Fibroblast of villous mesenchyme (primary cell): Measurements from ENCODE around the gene COL6A5. TPM values are rescaled to one million over a fixed set of nuclear protein-coding genes. Genes with fewer than 3 reads are reported as not detected.

Experiments used
- DNase-seq: peaks from one replicate; pipeline ENCODE4 v3.0.0-alpha.2; 2010; ENCODE audit warnings: low read depth
- H3K4me3 ChIP-seq: 2 replicates; pipeline ENCODE4 v1.5.1; 2011; ENCODE audit warnings: low read depth, mild to moderate bottlenecking, low read length
- total RNA-seq: library from RNA; depleted of rRNA; stranded (reverse); fragments of >200 nt; gene quantifications from 2 replicates; pipeline ENCODE4 v1.2.3, GENCODE V29; 2012
- TF ChIP-seq, protein P1 (sequence below): IDR thresholded peaks from 2 replicates; pipeline ENCODE4 v1.5.1; 2012; ENCODE audit warnings: low read depth, mild to moderate bottlenecking, low read length; ENCODE audit not compliant: insufficient read depth

COL6A5 gene
- total RNA-seq, 1 donor, result under 0.01 TPM

DNA sequence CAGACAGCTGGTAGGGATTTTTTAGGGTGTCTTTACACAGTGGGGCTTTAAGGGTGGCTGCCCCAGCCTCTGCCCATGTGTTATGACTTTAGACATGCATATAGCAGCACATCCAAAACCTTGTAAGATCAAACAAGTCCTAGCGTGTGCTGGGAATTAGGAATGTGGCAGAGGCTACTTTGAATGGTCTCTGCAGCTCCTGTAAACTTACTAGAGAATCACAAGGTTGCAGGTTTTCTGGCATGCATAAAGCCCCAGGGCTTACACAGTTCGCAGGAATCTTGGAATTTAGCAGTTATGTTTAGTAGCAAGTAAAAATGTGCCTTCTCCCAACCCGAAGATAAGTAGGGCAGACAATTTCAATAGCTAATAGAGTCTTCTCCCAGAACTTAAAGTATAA lies 124.7 kb downstream of the COL6A5 start:
- TF ChIP-seq, protein P1, sequence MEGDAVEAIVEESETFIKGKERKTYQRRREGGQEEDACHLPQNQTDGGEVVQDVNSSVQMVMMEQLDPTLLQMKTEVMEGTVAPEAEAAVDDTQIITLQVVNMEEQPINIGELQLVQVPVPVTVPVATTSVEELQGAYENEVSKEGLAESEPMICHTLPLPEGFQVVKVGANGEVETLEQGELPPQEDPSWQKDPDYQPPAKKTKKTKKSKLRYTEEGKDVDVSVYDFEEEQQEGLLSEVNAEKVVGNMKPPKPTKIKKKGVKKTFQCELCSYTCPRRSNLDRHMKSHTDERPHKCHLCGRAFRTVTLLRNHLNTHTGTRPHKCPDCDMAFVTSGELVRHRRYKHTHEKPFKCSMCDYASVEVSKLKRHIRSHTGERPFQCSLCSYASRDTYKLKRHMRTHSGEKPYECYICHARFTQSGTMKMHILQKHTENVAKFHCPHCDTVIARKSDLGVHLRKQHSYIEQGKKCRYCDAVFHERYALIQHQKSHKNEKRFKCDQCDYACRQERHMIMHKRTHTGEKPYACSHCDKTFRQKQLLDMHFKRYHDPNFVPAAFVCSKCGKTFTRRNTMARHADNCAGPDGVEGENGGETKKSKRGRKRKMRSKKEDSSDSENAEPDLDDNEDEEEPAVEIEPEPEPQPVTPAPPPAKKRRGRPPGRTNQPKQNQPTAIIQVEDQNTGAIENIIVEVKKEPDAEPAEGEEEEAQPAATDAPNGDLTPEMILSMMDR, result no peak
- DNase-seq, result no peak
- no peak overlapping the region for H3K4me3 ChIP-seq

DNA sequence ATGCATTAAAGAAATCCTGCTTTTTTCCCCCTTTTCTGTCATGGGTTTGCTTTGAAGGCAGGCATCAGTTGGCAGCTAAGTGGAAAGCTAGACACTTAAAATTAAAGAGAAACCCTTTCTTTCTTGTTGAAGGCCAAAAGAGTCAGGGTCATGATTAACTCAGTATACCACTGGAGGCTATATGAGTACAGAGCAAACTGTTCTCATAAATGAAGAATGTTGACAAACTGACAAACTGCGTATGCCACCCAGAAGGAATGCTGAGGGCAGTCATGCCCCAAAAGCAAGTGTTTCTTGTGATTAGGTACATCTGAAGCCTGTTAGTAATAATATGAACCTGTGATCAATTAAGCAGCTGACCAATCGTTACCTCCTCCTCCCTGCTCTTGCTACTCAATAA lies 127.9 kb downstream of the COL6A5 start:
- DNase-seq, result no peak
- no peak overlapping the region for H3K4me3 ChIP-seq
- TF ChIP-seq, protein P1, result no peak

DNA sequence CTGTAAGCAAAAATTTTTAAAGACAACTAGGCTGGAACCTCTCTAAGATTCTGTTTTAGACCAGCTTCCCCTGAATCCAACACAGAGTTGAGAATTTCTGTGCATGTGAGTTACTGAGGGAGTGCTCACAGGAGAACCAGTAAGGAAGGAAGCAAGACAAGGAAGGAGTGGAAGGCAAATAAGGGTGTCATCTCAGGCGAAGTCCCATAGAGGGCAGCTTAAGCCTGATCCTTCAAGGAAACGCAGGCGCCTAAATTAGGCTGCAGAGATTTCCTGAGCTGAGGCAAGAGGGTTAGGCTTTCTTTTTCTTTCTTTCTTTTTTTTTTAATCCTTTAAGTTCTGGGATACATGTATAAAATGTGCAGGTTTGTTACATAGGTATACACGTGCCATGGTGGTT lies 135.3 kb downstream of the COL6A5 start:
- no peak overlapping the region for H3K4me3 ChIP-seq
- peak; percentile 37 for DNase-seq
- TF ChIP-seq, protein P1, result peak; percentile 51

DNA sequence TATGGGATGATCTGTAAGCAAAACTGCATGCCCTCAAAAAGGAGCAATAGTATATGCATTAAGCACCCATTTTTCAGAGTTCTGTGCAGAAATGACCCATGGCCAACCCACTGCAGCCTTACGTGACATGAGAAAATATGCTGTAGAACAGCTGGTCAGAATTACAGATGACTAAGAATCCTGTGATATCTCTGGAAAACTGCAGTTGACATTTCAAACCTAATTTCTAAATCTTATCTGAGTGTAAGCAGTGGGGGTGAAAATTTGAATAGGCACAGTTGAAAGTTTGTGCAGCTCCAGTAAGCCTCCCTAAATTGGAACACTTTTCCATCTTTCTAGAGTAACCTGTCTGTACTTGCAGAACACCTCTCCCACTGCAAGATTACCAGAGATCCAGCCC lies 142.8 kb downstream of the COL6A5 start:
- DNase-seq, result no peak
- TF ChIP-seq, protein P1, result no peak
- no peak overlapping the region for H3K4me3 ChIP-seq

DNA sequence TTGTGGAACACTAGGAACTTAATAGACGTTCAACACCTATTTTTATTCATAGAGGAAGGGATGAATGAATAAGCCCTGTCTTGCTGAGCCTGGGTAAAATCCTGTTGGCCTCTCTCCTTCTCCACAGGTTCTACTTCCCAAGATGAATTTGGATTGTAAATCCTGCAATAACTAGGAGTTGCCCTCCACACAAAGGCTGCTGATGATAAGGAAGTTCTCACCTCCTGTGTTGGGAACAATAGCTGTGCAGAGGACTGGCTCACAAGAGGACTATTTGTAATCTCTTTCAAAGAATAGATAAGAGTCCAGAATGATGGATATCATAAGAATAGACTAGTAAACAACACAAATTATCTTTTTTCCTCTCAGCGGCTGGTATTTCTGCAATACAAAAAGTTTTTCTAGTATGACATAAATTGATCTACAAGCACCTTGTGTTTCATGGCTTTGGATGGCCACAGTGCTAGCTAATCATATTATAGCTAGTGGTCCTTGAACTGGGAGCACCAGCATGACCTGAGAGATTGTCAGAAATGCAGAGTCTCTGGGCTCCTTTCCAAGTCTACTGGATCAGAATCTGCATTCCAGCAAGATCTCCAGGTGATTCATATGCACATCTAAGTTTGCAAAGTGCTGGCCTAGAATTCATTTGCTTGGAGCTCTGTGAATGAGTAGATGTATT lies 143.4 kb downstream of the COL6A5 start:
- TF ChIP-seq, protein P1, result no peak
- H3K4me3 ChIP-seq, result no peak overlapping the region
- DNase-seq, result no peak

DNA sequence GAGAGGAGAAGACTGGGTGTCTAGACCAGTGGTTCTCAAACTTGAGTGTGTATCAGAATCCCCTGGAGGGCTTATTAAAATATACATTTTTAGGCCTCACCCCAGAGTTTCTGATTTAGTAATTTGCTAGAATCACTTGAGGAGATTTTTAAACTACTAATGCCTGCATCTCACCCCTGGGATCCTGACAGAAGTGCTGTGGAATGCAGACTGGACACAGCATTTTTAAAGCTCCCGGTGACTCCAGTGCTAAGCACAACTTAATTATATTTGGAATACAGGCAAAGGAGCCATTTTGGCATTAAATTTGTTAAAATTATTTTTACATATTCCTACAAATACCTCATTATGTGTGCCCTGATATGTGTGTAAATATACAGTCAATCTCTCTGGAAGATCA lies 144.8 kb downstream of the COL6A5 start:
- DNase-seq, result no peak
- TF ChIP-seq, protein P1, result no peak
- no peak overlapping the region for H3K4me3 ChIP-seq

DNA sequence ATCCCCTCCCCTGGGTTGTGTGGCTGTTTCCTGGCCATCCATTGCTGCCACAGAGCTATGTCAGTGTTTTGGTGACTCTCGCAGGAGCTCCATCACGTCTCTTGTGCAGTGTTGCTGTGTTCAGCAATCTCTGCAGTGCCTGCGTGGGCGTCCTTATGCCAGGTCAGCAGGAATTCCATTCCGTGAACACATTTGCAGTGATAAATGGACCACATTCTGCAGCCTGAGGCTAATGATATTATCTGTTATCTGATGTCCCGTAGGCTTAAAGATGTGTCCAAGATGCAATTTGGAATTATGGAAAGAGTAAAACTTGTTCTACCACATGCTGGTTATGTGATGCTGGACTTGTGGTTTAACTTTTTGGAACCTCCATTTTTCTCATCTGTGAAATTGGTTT lies 146.0 kb downstream of the COL6A5 start:
- no peak for DNase-seq
- TF ChIP-seq, protein P1, result no peak
- H3K4me3 ChIP-seq, result no peak overlapping the region
